Activated T-helper 17 cell treated with anti-CD3 and anti-CD28 coated beads, Interleukin-2, amount 50 U/mL, for 72 hours (primary cell): ENCODE measurements around the gene SLC4A9. TPM values are rescaled to one million over a fixed set of nuclear protein-coding genes. Genes with fewer than 3 reads are reported as not detected.

Experiments
- ATAC-seq: fragments of 150-1000 bp; cut with Tn5 transposase; replicated peaks from 2 replicates; pipeline ENCODE4 v1.10.0; 2021; ENCODE audit warnings: mild to moderate bottlenecking, moderate library complexity
- H3K27ac Mint-ChIP-seq: one replicate; pipeline ENCODE4 v1.8.0; 2022; ENCODE audit warnings: mixed read lengths
- H3K27me3 Mint-ChIP-seq: one replicate; pipeline ENCODE4 v1.8.0; 2022; ENCODE audit warnings: mixed read lengths
- H3K36me3 Mint-ChIP-seq: one replicate; pipeline ENCODE4 v1.8.0; 2022; ENCODE audit warnings: low read depth, mild to moderate bottlenecking, mixed read lengths
- H3K4me1 Mint-ChIP-seq: one replicate; pipeline ENCODE4 v1.8.0; 2022; ENCODE audit warnings: mixed read lengths
- H3K4me3 Mint-ChIP-seq: one replicate; pipeline ENCODE4 v1.8.0; 2022; ENCODE audit warnings: mild to moderate bottlenecking, mixed read lengths
- H3K9me3 Mint-ChIP-seq: one replicate; pipeline ENCODE4 v1.8.0; 2022; ENCODE audit warnings: mixed read lengths
- total RNA-seq, 2 donors: library from RNA; stranded (reverse); gene quantifications; one replicate each; pipeline ENCODE4 v1.2.3, GENCODE V29; 2022

SLC4A9 gene
- total RNA-seq, 2 donors from 2014 or later = 0.26 TPM

GRCh38 chr5:140345919-140346347 is 14.1 kb upstream of the SLC4A9 start:
- ATAC-seq = peak; percentile 4
- peak overlapping the region; percentile 10 for H3K27ac Mint-ChIP-seq
- peaks cover 28% of the 10 kb centered on the region for H3K4me1 Mint-ChIP-seq
- no peaks in the 10 kb centered on the region for H3K27me3 Mint-ChIP-seq
- peaks cover 41% of the 10 kb centered on the region for H3K36me3 Mint-ChIP-seq
- H3K9me3 Mint-ChIP-seq = no peaks in the 10 kb centered on the region
- peak overlapping the region; percentile 81 for H3K4me3 Mint-ChIP-seq

GRCh38 chr5:140346348-140347221 is 13.4 kb upstream of the SLC4A9 start, which contains the start of gene HBEGF:
HBEGF (minus strand) TSS chr5:140346603; CDS start chr5:140346328, 275 bp downstream.
- Mint-ChIP-seq H3K27me3 (no peaks in the 10 kb centered on the region), H3K4me1 (peaks cover 25% of the 10 kb centered on the region)

GRCh38 chr5:140347360-140347759 is 12.6 kb upstream of the SLC4A9 start:
- peaks cover 18% of the 10 kb centered on the region for H3K4me1 Mint-ChIP-seq
- no peak for ATAC-seq
- no peaks in the 10 kb centered on the region for H3K9me3 Mint-ChIP-seq
- peaks cover 26% of the 10 kb centered on the region for H3K36me3 Mint-ChIP-seq
- peak overlapping the region; percentile 81 for H3K4me3 Mint-ChIP-seq
- no peaks in the 10 kb centered on the region for H3K27me3 Mint-ChIP-seq
- H3K27ac Mint-ChIP-seq = no peak overlapping the region

More at GRCh38 chr5:140346348-140347221, 13.4 kb upstream of the SLC4A9 start, which contains the start of gene HBEGF:
- H3K27ac Mint-ChIP-seq = peak within 1 kb of the TSS; percentile 10
- H3K9me3 Mint-ChIP-seq = no peaks in the 10 kb centered on the region
- H3K4me3 Mint-ChIP-seq = peak within 1 kb of the TSS; percentile 81
- peaks cover 34% of the 10 kb centered on the region for H3K36me3 Mint-ChIP-seq
- peak; percentile 67 for ATAC-seq

GRCh38 chr5:140348104-140348503 is 11.9 kb upstream of the SLC4A9 start:
- Mint-ChIP-seq H3K4me3 (peak overlapping the region; percentile 81), H3K36me3 (peaks cover 19% of the 10 kb centered on the region), H3K27ac (no peak overlapping the region), H3K27me3 (no peaks in the 10 kb centered on the region), H3K4me1 (peaks cover 10% of the 10 kb centered on the region), H3K9me3 (no peaks in the 10 kb centered on the region)
- ATAC-seq = no peak

DNA sequence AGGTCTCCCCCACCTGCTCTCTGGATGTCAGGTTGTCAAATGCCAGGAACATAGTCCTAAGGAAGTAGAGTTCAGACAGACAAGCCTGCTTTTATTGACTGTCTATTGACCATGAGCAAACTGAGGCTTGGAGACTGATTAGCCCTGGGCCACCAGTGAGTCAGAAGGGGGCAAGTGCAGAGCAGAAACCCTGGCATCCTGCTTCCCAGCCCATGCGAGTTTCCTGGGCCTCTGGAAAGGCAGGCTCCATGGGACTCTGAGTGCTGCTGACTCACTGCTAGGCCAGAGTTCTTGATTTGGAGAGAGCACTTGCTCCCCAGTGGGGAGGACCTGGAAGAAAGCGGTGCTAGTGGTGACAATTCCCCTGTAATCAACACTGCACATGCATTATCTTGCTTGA is 10.8 kb upstream of the SLC4A9 start:
- Mint-ChIP-seq H3K27ac (no peak overlapping the region), H3K4me1 (peaks cover 2% of the 10 kb centered on the region), H3K27me3 (no peaks in the 10 kb centered on the region), H3K9me3 (no peaks in the 10 kb centered on the region), H3K4me3 (no peak overlapping the region), H3K36me3 (peaks cover 8% of the 10 kb centered on the region)
- ATAC-seq = no peak

- Mint-ChIP-seq H3K4me1 (no peaks in the 10 kb centered on the region), H3K27me3 (no peaks in the 10 kb centered on the region), H3K27ac (no peak overlapping the region), H3K4me3 (peak overlapping the region; percentile 21), H3K9me3 (no peaks in the 10 kb centered on the region), H3K36me3 (no peaks in the 10 kb centered on the region)
- peak; percentile 87 for ATAC-seq
These were observed 8.2 kb upstream of the SLC4A9 start for GRCh38 chr5:140351609-140352334.

DNA sequence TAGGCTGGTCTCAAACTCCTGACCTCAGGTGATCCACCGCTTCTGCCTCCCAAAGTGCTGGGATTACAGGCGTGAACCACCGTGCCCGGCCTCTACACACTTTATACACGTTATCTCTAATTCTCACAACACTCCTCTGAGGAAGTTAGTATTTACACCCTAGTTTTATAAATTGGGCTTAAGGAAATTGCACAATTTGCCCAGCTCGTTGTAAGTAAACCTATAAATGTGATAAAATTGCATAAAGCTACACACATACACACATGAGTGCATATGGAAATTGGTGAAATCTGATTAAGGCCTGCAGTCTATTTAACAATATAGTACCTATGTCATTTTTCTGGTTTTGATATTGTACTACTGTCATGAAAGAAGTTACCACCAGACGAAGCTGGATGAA is 4.4 kb upstream of the SLC4A9 start:
- Mint-ChIP-seq H3K27me3 (no peaks in the 10 kb centered on the region), H3K27ac (no peak overlapping the region), H3K36me3 (no peaks in the 10 kb centered on the region), H3K9me3 (no peaks in the 10 kb centered on the region), H3K4me3 (no peak overlapping the region), H3K4me1 (peaks cover 7% of the 10 kb centered on the region)
- no peak for ATAC-seq

DNA sequence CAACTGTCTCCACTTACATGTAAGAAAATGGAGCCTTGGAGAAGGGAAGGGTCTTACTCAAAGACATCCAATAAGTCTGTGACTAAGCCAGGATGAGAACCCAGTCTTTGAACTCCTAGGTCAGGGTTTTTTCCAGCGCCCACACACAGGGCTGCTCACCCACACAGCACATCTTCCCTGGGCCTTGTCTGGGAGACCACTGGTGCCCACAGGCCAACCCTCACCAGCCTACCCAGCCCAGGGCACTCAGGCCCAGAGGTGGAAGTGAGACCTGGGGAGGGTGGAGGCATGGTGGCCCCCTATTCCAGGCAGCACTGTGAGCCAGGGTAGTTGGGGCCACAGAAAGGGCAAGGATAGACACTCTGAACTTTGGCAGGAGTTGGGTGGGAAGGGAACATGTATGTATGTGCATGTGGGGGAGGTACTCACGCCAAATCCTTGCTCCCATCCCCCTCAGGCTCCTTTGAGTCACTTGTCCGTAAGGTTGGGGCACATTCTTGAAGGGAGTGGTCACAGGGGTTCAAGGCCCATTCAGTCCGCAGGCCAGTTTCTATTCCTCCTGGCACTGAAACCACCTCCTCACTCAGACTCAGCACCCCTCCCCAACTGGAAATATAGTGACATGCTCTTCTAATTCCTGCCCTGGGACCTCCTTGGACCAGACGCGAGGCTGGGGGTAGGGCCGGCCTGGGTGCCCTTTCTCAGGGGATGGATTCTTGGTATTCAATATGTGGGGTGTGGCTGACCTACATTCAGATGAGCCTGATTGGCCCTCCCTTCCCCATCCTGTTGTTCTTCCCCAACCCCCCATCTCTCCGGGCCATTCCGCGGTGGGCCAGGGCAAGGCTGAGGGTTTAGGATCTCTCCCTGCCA is 2.9 kb upstream of the SLC4A9 start:
- Mint-ChIP-seq H3K9me3 (no peaks in the 10 kb centered on the region), H3K27ac (peak overlapping the region; percentile 72), H3K27me3 (no peaks in the 10 kb centered on the region), H3K36me3 (no peaks in the 10 kb centered on the region), H3K4me3 (peak overlapping the region; percentile 77), H3K4me1 (peaks cover 7% of the 10 kb centered on the region)
- peak; percentile 60 for ATAC-seq

DNA sequence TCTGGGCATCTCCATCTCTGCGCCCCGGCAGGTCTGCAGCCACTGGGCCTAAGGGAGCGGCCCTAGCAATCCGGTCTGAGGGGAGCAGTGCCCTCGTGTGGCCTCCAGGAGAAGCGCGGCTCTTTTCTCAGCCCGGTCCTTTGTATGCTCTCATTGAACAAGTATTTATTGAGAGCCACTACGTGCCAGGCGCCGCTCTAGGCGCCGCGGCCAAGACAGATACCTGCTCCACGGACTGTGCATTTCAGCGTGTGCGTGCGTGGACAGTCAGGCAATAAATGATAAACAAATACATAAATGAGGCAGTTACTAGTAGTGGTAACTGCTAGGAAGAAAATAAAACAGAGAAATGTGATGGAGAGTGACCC is 2.3 kb upstream of the SLC4A9 start:
- H3K9me3 Mint-ChIP-seq = no peaks in the 10 kb centered on the region
- ATAC-seq = peak; percentile 96
- H3K36me3 Mint-ChIP-seq = no peaks in the 10 kb centered on the region
- H3K27me3 Mint-ChIP-seq = no peaks in the 10 kb centered on the region
- H3K4me1 Mint-ChIP-seq = peaks cover 7% of the 10 kb centered on the region
- peak overlapping the region; percentile 72 for H3K27ac Mint-ChIP-seq
- peak overlapping the region; percentile 77 for H3K4me3 Mint-ChIP-seq

- Mint-ChIP-seq H3K4me1 (peaks cover 12% of the 10 kb centered on the region), H3K27ac (no peak overlapping the region), H3K9me3 (no peaks in the 10 kb centered on the region), H3K36me3 (no peaks in the 10 kb centered on the region), H3K27me3 (no peaks in the 10 kb centered on the region), H3K4me3 (peak overlapping the region; percentile 4)
- ATAC-seq = no peak
These were observed 1.2 kb upstream of the SLC4A9 start for GRCh38 chr5:140358738-140359310.

DNA sequence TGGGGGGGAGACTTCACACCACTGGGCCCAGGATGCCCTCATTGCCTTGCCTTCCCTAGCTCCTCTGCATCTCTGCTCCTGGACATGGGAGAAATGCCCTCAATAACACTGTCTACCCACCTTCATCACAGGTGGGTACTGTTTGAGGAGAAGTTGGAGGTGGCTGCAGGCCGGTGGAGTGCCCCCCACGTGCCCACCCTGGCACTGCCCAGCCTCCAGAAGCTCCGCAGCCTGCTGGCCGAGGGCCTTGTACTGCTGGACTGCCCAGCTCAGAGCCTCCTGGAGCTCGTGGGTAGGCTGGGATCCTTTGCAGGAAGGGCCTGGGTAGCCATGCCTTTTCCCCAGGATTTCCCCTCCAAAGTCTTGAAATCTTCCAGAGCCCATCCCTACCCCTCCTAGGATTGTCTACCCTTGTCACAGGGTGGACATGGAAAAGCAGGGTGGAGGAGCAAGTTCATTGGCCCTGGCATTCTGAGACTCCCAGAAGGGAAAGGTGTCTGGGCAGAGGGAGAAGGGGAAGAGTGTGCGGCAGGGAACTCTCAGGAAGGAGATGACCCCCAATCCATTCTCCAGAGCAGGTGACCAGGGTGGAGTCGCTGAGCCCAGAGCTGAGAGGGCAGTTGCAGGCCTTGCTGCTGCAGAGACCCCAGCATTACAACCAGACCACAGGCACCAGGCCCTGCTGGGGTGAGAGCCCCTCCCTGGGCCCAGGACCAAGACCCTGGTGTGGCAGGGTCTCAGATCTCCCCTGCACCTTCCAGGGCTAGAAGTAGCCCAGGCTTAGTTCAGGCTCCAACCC is 886 bp downstream of the SLC4A9 start:
- H3K27ac Mint-ChIP-seq = no peak overlapping the region
- peaks cover 12% of the 10 kb centered on the region for H3K4me1 Mint-ChIP-seq
- ATAC-seq = no peak
- no peaks in the 10 kb centered on the region for H3K36me3 Mint-ChIP-seq
- H3K9me3 Mint-ChIP-seq = no peaks in the 10 kb centered on the region
- H3K4me3 Mint-ChIP-seq = no peak overlapping the region
- no peaks in the 10 kb centered on the region for H3K27me3 Mint-ChIP-seq

DNA sequence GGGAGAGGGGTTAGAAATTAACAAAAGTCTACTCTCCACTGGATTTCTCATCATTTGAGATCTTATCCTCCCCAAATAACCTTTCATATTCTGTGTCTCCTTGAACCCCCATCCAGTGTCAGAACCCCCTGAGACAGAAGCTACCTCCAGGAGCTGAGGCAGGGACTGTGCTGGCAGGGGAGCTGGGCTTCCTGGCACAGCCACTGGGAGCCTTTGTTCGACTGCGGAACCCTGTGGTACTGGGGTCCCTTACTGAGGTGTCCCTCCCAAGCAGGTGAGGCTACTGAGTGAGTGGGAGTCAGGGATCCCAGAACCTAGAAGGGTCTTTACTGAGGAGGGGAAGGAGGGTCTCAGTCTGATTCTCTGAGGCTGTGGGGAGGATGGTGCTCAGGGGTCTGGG is 1.9 kb downstream of the SLC4A9 start:
- H3K9me3 Mint-ChIP-seq = no peaks in the 10 kb centered on the region
- ATAC-seq = no peak
- no peak overlapping the region for H3K27ac Mint-ChIP-seq
- peaks cover 12% of the 10 kb centered on the region for H3K4me1 Mint-ChIP-seq
- no peaks in the 10 kb centered on the region for H3K27me3 Mint-ChIP-seq
- no peak overlapping the region for H3K4me3 Mint-ChIP-seq
- H3K36me3 Mint-ChIP-seq = no peaks in the 10 kb centered on the region

DNA sequence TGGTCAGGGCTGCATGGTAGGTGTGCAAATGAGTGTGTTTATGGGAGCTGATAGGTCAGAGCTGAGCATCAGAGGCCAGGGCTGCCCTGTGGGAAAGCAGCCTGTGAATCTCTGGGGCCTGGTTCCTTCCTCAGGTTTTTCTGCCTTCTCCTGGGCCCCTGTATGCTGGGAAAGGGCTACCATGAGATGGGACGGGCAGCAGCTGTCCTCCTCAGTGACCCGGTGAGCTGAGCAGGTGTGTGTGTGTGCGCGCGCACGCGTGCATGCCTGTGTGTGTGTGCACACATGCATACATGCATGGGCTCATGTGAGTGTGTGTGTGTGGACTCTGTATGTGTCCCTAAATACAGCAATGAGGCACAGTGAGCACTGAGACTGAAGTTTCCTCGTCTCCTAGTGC is 2.3 kb downstream of the SLC4A9 start:
- no peak overlapping the region for H3K4me3 Mint-ChIP-seq
- no peak for ATAC-seq
- H3K9me3 Mint-ChIP-seq = no peaks in the 10 kb centered on the region
- peaks cover 11% of the 10 kb centered on the region for H3K4me1 Mint-ChIP-seq
- no peak overlapping the region for H3K27ac Mint-ChIP-seq
- H3K36me3 Mint-ChIP-seq = no peaks in the 10 kb centered on the region
- no peaks in the 10 kb centered on the region for H3K27me3 Mint-ChIP-seq
